ENCODE data around the gene NOS1AP.
A peak's percentile ranks its signal among the peaks of the same experiment; 100 is the strongest.

NOS1AP gene

GRCh38 chr1:162293073-162293692 is 223.7 kb downstream of the NOS1AP start:
- DNase-seq (ENCODE audit: low spot score) (no peak), FAIRE-seq (no peak)

GRCh38 chr1:162294015-162294414 is 224.5 kb downstream of the NOS1AP start:
- FAIRE-seq (no peak), DNase-seq (ENCODE audit: low spot score) (no peak)

- FAIRE-seq (no peak), DNase-seq (ENCODE audit: low spot score) (no peak)
Observed at GRCh38 chr1:162297208-162297607, 227.7 kb downstream of the NOS1AP start.

- no peak for DNase-seq (ENCODE audit: low spot score)
- FAIRE-seq, result no peak
Observed at GRCh38 chr1:162298266-162298665, 228.8 kb downstream of the NOS1AP start.

- DNase-seq (ENCODE audit: low spot score) (no peak), FAIRE-seq (no peak)
Observed at GRCh38 chr1:162299018-162299417, 229.5 kb downstream of the NOS1AP start.

GRCh38 chr1:162300057-162300917 is 230.8 kb downstream of the NOS1AP start:
- DNase-seq (ENCODE audit: low spot score), result no peak
- no peak for FAIRE-seq

- DNase-seq (ENCODE audit: low spot score) (no peak), FAIRE-seq (no peak)
Observed at GRCh38 chr1:162301696-162302095, 232.2 kb downstream of the NOS1AP start.

- no peak for DNase-seq (ENCODE audit: low spot score)
- FAIRE-seq, result no peak
Observed at GRCh38 chr1:162302306-162303003, 233.0 kb downstream of the NOS1AP start.

GRCh38 chr1:162303004-162303344 is 233.5 kb downstream of the NOS1AP start:
- FAIRE-seq, result no peak

GRCh38 chr1:162304736-162305135 is 235.2 kb downstream of the NOS1AP start:
- FAIRE-seq, result no peak

More at GRCh38 chr1:162303004-162303344, 233.5 kb downstream of the NOS1AP start:
- no peak for DNase-seq (ENCODE audit: low spot score)

GRCh38 chr1:162305969-162306368 is 236.5 kb downstream of the NOS1AP start:
- DNase-seq (ENCODE audit: low spot score), result no peak
- FAIRE-seq, result no peak

More at GRCh38 chr1:162304736-162305135, 235.2 kb downstream of the NOS1AP start:
- DNase-seq (ENCODE audit: low spot score), result no peak

GRCh38 chr1:162310337-162310736 is 240.8 kb downstream of the NOS1AP start:
- DNase-seq (ENCODE audit: low spot score) (no peak), FAIRE-seq (no peak)

- no peak for FAIRE-seq
- DNase-seq (ENCODE audit: low spot score), result no peak
Observed at GRCh38 chr1:162314206-162314605, 244.7 kb downstream of the NOS1AP start.

DNA sequence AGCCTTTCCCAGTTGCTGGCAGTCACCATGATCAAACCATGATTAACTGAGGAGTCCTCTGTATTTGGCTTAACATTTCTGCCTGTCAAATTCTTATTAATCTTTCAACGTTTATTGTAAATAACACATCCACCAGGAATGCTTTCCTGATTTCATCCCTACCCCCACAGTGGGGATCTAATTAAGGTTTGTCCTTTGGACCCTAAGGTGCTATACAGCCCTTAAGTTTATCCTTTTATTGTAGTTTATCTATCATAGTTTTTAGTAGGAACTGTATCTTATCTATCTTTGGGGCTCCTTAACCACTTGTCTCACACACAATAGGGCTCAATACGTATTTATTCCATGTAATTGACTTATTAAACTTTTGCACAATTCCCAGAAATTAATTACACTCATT is 246.2 kb downstream of the NOS1AP start:
- no peak for DNase-seq (ENCODE audit: low spot score)
- FAIRE-seq, result no peak

DNA sequence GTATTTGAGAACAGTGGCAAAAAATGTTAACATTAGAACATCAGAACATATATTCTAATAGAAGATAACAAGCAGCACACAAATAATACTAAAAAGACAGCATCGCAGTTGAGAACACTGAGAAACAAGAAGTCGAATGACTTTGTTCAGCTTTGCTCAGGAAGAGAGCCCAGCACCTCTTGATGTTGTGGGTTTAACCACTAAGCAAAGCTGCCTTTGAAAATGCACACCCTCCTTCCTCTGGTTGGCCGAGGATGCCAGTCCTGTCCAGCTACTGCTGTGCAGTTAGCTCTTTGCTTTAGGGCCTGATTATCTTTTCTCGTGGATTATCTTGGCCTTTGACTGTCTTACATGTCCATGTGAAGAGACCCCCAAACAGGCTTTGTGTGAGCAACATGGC is 246.7 kb downstream of the NOS1AP start:
- FAIRE-seq, result no peak
- no peak for DNase-seq (ENCODE audit: low spot score)

DNA sequence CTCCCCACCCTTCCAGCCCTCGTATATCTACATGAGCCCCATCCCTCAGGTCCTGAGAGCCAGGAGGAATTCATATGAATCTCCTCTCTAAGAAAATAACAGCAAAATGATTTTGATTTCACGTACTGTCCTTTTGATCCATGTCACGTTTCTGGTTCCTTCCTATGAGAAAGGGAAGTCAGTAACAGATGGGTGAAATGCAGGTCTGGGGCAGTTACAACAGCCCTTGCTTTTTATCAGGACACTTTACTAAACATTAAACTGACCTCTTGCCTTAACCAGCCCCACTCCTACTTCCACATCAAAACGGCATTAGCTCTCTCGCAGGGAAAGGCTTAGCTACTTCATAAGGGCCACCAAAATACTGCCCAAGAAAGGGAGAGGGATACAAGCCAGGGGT is 248.1 kb downstream of the NOS1AP start:
- DNase-seq (ENCODE audit: low spot score), result no peak
- no peak for FAIRE-seq

GRCh38 chr1:162319493-162320175 is 250.1 kb downstream of the NOS1AP start:
- FAIRE-seq, result no peak
- DNase-seq (ENCODE audit: low spot score), result peak; percentile 16

DNA sequence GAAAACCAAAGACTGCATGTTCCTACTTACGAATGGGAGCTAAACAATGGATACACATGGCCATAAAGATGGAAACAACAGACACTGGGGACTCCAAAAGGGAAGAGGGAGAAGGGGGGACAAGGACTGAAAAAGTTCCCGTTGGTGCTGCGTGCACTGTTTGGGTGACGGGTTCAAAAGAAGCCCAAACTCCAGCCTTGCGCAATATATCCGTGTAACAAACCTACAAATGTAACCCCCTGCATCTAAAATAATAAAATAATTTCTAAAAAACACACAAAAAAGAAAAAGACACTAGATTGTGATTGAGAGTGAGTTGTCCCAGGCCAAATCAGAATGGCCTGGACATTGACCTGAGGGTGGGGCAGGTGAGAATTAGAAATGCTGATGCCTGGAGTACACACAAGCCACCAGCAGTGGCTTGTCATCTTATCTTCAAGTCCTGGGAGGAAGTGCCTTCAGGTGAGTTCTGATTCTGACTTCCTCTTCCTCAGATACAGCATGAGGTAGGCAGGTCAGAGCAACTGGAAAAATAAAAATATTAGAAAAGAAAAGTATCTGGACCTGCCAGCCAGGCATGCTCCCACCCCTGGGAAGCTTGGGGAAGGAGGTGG is 252.4 kb downstream of the NOS1AP start:
- FAIRE-seq (no peak), DNase-seq (ENCODE audit: low spot score) (no peak)

DNA sequence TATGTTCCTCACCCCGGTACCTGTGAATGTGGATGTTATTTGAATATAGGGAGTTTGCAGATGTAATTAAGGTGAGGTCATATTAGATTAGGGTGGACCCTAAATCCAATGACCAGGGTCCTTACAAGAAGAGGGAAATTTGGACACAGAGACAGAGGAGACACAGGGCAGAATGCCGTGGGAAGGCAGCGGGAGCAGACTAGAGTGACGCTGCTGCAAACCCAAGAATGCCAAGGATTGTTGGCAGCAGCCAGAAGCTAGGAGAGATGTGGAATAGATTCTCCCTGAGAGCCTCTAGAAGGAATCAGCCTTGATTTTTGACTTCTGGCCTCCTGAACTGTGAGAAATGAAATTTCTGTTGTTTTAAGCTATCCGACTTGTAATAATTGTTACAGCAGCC is 253.5 kb downstream of the NOS1AP start:
- FAIRE-seq (no peak), DNase-seq (ENCODE audit: low spot score) (no peak)

DNA sequence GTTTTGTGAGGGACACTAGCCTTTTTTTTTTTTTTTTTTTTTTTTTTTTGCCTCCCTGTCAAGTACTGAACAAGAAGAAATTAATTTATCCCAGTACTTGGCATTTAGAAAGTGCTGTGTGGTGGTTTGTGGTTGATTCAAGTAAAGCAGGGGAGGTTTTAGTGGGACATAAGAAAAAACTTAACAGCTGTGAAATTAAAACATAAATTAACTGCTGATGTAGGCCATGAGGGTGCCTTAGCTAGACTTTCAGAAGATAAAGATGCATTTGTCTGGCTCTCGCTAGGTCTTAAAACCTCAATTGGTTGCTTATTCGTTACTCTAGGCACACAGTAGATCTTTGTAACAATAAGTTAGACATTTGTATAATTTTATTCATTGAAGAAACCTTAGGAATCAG is 254.9 kb downstream of the NOS1AP start:
- DNase-seq (ENCODE audit: low spot score) (no peak), FAIRE-seq (no peak)

GRCh38 chr1:162326559-162326958 is 257.1 kb downstream of the NOS1AP start:
- FAIRE-seq, result no peak
- no peak for DNase-seq (ENCODE audit: low spot score)

Data from urothelium cell line (cell line).